ENCODE results near the gene DIP2A.
"Not testable (repeated sequence)": the region's sequence is repeated elsewhere in the genome, so short reads cannot be mapped to it uniquely, and the experiment has no call there.

The DIP2A gene

GRCh38 chr21:46570631-46571030 is 111.9 kb downstream of the DIP2A start:
- no peaks in the 10 kb centered on the region for H3K27me3 ChIP-seq (ENCODE audit: insufficient read depth, low read depth)
- no peaks in the 10 kb centered on the region for H3K79me2 ChIP-seq (ENCODE audit: insufficient read depth, low read depth)
- H3K36me3 ChIP-seq (ENCODE audit: insufficient read depth) = no peaks in the 10 kb centered on the region
- H3K4me2 ChIP-seq = no peak overlapping the region
- no peak overlapping the region for H3K9ac ChIP-seq
- no peak overlapping the region for H2AFZ ChIP-seq (ENCODE audit: low read depth)
- H3K27ac ChIP-seq = no peak overlapping the region
- no peak for TF ChIP-seq CTCF (conservative IDR thresholded peaks at IDR 0.05; ENCODE audit: low read depth, low read length)
- no peaks in the 10 kb centered on the region for H4K20me1 ChIP-seq (ENCODE audit: insufficient read depth)
- no peak overlapping the region for H3K4me3 ChIP-seq (IDR thresholded peaks at IDR 0.05; ENCODE audit: insufficient read depth, low read depth, low read length)
- H3K4me1 ChIP-seq (ENCODE audit: low read depth, poor library complexity, severe bottlenecking) = no peaks in the 10 kb centered on the region

GRCh38 chr21:46572850-46573249 is 114.2 kb downstream of the DIP2A start:
- Histone ChIP-seq H3K4me2 (no peak overlapping the region), H3K4me1 (ENCODE audit: low read depth, poor library complexity, severe bottlenecking) (no peaks in the 10 kb centered on the region), H3K9ac (no peak overlapping the region), H3K79me2 (ENCODE audit: insufficient read depth, low read depth) (no peaks in the 10 kb centered on the region), H3K36me3 (ENCODE audit: insufficient read depth) (no peaks in the 10 kb centered on the region), H4K20me1 (ENCODE audit: insufficient read depth) (no peaks in the 10 kb centered on the region), H2AFZ (ENCODE audit: low read depth) (no peak overlapping the region), H3K27me3 (ENCODE audit: insufficient read depth, low read depth) (no peaks in the 10 kb centered on the region), H3K27ac (no peak overlapping the region), H3K4me3 (IDR thresholded peaks at IDR 0.05; ENCODE audit: insufficient read depth, low read depth, low read length) (no peak overlapping the region)
- TF ChIP-seq CTCF (conservative IDR thresholded peaks at IDR 0.05; ENCODE audit: low read depth, low read length) = no peak

GRCh38 chr21:46577786-46578185 is 119.1 kb downstream of the DIP2A start:
- not testable (repeated sequence) for H3K4me1 ChIP-seq (ENCODE audit: low read depth, poor library complexity, severe bottlenecking); H3K9ac ChIP-seq; H3K4me3 ChIP-seq (IDR thresholded peaks at IDR 0.05; ENCODE audit: insufficient read depth, low read depth, low read length); H4K20me1 ChIP-seq (ENCODE audit: insufficient read depth); H3K36me3 ChIP-seq (ENCODE audit: insufficient read depth); H3K79me2 ChIP-seq (ENCODE audit: insufficient read depth, low read depth); H2AFZ ChIP-seq (ENCODE audit: low read depth); H3K27me3 ChIP-seq (ENCODE audit: insufficient read depth, low read depth); H3K27ac ChIP-seq; H3K4me2 ChIP-seq

GRCh38 chr21:46579394-46579793 is 120.7 kb downstream of the DIP2A start:
- not testable (repeated sequence) for H3K36me3 ChIP-seq (ENCODE audit: insufficient read depth); H4K20me1 ChIP-seq (ENCODE audit: insufficient read depth); H3K9ac ChIP-seq; H3K79me2 ChIP-seq (ENCODE audit: insufficient read depth, low read depth); H3K4me2 ChIP-seq; H2AFZ ChIP-seq (ENCODE audit: low read depth); H3K4me1 ChIP-seq (ENCODE audit: low read depth, poor library complexity, severe bottlenecking); H3K27me3 ChIP-seq (ENCODE audit: insufficient read depth, low read depth); H3K4me3 ChIP-seq (IDR thresholded peaks at IDR 0.05; ENCODE audit: insufficient read depth, low read depth, low read length); H3K27ac ChIP-seq

GRCh38 chr21:46581780-46582307 is 123.2 kb downstream of the DIP2A start:
- no peak for TF ChIP-seq CTCF (conservative IDR thresholded peaks at IDR 0.05; ENCODE audit: low read depth, low read length)
- Histone ChIP-seq H4K20me1 (ENCODE audit: insufficient read depth) (no peaks in the 10 kb centered on the region), H3K4me3 (IDR thresholded peaks at IDR 0.05; ENCODE audit: insufficient read depth, low read depth, low read length) (no peak overlapping the region), H3K4me1 (ENCODE audit: low read depth, poor library complexity, severe bottlenecking) (no peaks in the 10 kb centered on the region), H2AFZ (ENCODE audit: low read depth) (no peak overlapping the region), H3K27me3 (ENCODE audit: insufficient read depth, low read depth) (no peaks in the 10 kb centered on the region), H3K36me3 (ENCODE audit: insufficient read depth) (no peaks in the 10 kb centered on the region), H3K9ac (no peak overlapping the region), H3K79me2 (ENCODE audit: insufficient read depth, low read depth) (no peaks in the 10 kb centered on the region), H3K27ac (no peak overlapping the region), H3K4me2 (no peak overlapping the region)
